ENCODE data around the gene SUPT6H. TPM values are rescaled to one million over a fixed set of nuclear protein-coding genes. Genes with fewer than 3 reads are reported as not detected.
A peak's percentile ranks its signal among the peaks of the same experiment; 100 is the strongest.

Gene SUPT6H
- total and polyA plus RNA-seq, 9 of the 15 experiments (the other 6 are each of a cell fraction or from before 2014, with no cell fraction given), result 1.7 to 77.7 (median 49.2) TPM

- TF ChIP-seq CLOCK (CRISPR knock-in tag; IDR thresholded peaks at IDR 0.05; ENCODE audit: borderline replicate concordance), result no peak
- no peak for TF ChIP-seq ZNF592 (IDR thresholded peaks at IDR 0.05)
- no peak for TF ChIP-seq ZNF277 (CRISPR knock-in tag; IDR thresholded peaks at IDR 0.05; ENCODE audit: borderline replicate concordance)
- peak; percentile 57 for TF ChIP-seq POLR2B (IDR thresholded peaks at IDR 0.05; ENCODE audit: low read depth, partially characterized antibody)
- peak in 1 of 2 experiments; percentile 11; a peak in 1 of 4 replicates for TF ChIP-seq MLLT1 (IDR thresholded peaks at IDR 0.05)
- no peak for TF ChIP-seq KDM5B (IDR thresholded peaks at IDR 0.05; ENCODE audit: insufficient replicate concordance, low read depth, low read length)
- no peak for TF ChIP-seq TEAD1 (CRISPR knock-in tag; IDR thresholded peaks at IDR 0.05)
- 0 out of 4 replicates have a peak, but pooled peaks of 1 of the 2 experiments have one; percentile 2 for TF ChIP-seq BCLAF1 (IDR thresholded peaks at IDR 0.05; ENCODE audit: borderline replicate concordance in 1 of 2, control insufficient read depth in 1 of 2, low read depth in 2 of 2, low read length in 1 of 2)
- TF ChIP-seq ZNF507 (tag; conservative IDR thresholded peaks at IDR 0.05), result no peak
- no peak for TF ChIP-seq TAF7 (tag; IDR thresholded peaks at IDR 0.05)
- TF ChIP-seq RNF2 (IDR thresholded peaks at IDR 0.05), result no peak
- TF ChIP-seq ZNF511 (CRISPR knock-in tag; IDR thresholded peaks at IDR 0.05), result no peak
Observed at GRCh38 chr17:28724500-28725165, 62.6 kb downstream of the SUPT6H start (continued).

All from K562 (cell line).